Osteoblast (primary cell): ENCODE results near the gene MAST1. TPM values are rescaled to one million over a fixed set of nuclear protein-coding genes. Genes with fewer than 3 reads are reported as not detected.

ENCODE experiments used
- DNase-seq: peaks from one replicate; pipeline ENCODE4 v3.0.0; 2011; ENCODE audit warnings: low spot score, mixed read lengths; ENCODE audit not compliant: insufficient read length; ENCODE audit errors: missing footprints
- H2AFZ ChIP-seq: 2 replicates; pipeline ENCODE4 v1.6.0; 2011; ENCODE audit warnings: mild to moderate bottlenecking, low read length
- H3K27ac ChIP-seq: 2 replicates; pipeline ENCODE4 v1.5.1; 2011; ENCODE audit warnings: mild to moderate bottlenecking, low read depth, low read length, moderate library complexity
- H3K27me3 ChIP-seq: 2 replicates; pipeline ENCODE4 v1.6.0; 2012; ENCODE audit warnings: mild to moderate bottlenecking, control low read depth, inconsistent platforms, low read length, moderate library complexity; ENCODE audit not compliant: insufficient read depth
- H3K36me3 ChIP-seq: 2 replicates; pipeline ENCODE4 v1.5.1; 2011; ENCODE audit warnings: mild to moderate bottlenecking, low read length, control low read depth, moderate library complexity; ENCODE audit not compliant: insufficient read depth
- H3K4me1 ChIP-seq: 2 replicates; pipeline ENCODE4 v1.5.1; 2011; ENCODE audit warnings: mild to moderate bottlenecking, low read length, control low read depth, moderate library complexity; ENCODE audit not compliant: insufficient read depth
- H3K4me2 ChIP-seq: 2 replicates; pipeline ENCODE4 v1.6.0; 2011; ENCODE audit warnings: mild to moderate bottlenecking, low read length; ENCODE audit not compliant: insufficient read depth
- H3K4me3 ChIP-seq: fragments of 200-600 bp; sonication (generic); 3 replicates; pipeline ENCODE4 v1.5.1; 2012; ENCODE audit warnings: mild to moderate bottlenecking, low read length, inconsistent platforms; ENCODE audit not compliant: insufficient read depth
- H3K79me2 ChIP-seq: 2 replicates; pipeline ENCODE4 v1.6.0; 2012; ENCODE audit warnings: mild to moderate bottlenecking, low read length, control low read depth, inconsistent platforms; ENCODE audit not compliant: insufficient read depth
- H3K9me3 ChIP-seq: 2 replicates; pipeline ENCODE4 v1.5.1; 2011; ENCODE audit warnings: low read depth, low read length, control low read depth
- H4K20me1 ChIP-seq: 2 replicates; pipeline ENCODE4 v1.6.0; 2012; ENCODE audit warnings: mild to moderate bottlenecking, low read length, control low read depth; ENCODE audit not compliant: insufficient read depth
- CTCF ChIP-seq: IDR thresholded peaks from 2 replicates; pipeline ENCODE4 v1.5.1; 2011; ENCODE audit warnings: mild to moderate bottlenecking, low read depth, low read length, moderate library complexity; ENCODE audit errors: extremely low read depth
- total RNA-seq: library from RNA; depleted of rRNA; stranded (reverse); fragments of >200 nt; gene quantifications from 2 replicates; pipeline ENCODE4 v1.2.3, GENCODE V29; 2012

MAST1 gene
- total RNA-seq, 1 donor = 0.72 TPM

GRCh38 chr19:12871681-12872080, 33.4 kb downstream of the MAST1 start:
- no peaks in the 10 kb centered on the region for H3K4me1 ChIP-seq
- DNase-seq = no peak
- no peaks in the 10 kb centered on the region for H4K20me1 ChIP-seq
- no peak overlapping the region for H3K4me2 ChIP-seq
- TF ChIP-seq CTCF = no peak
- H3K79me2 ChIP-seq = no peaks in the 10 kb centered on the region
- H3K4me3 ChIP-seq = no peak overlapping the region
- no peak overlapping the region for H3K27ac ChIP-seq
- no peaks in the 10 kb centered on the region for H3K9me3 ChIP-seq
- H2AFZ ChIP-seq = no peak overlapping the region
- H3K27me3 ChIP-seq = no peaks in the 10 kb centered on the region
- H3K36me3 ChIP-seq = no peaks in the 10 kb centered on the region

GRCh38 chr19:12872255-12872654, 33.9 kb downstream of the MAST1 start:
- Histone ChIP-seq H3K27me3 (no peaks in the 10 kb centered on the region), H3K4me1 (no peaks in the 10 kb centered on the region), H4K20me1 (no peaks in the 10 kb centered on the region), H3K27ac (no peak overlapping the region), H3K79me2 (no peaks in the 10 kb centered on the region), H3K4me2 (no peak overlapping the region), H2AFZ (no peak overlapping the region), H3K9me3 (no peaks in the 10 kb centered on the region), H3K4me3 (no peak overlapping the region), H3K36me3 (no peaks in the 10 kb centered on the region)
- DNase-seq = peak; percentile 89
- TF ChIP-seq CTCF = no peak

- Histone ChIP-seq H3K27me3 (no peaks in the 10 kb centered on the region), H2AFZ (peak overlapping the region; percentile 56), H3K36me3 (peaks cover 6% of the 10 kb centered on the region), H3K4me3 (peak overlapping the region; percentile 33), H3K9me3 (no peaks in the 10 kb centered on the region), H3K4me1 (no peaks in the 10 kb centered on the region), H3K79me2 (no peaks in the 10 kb centered on the region), H4K20me1 (no peaks in the 10 kb centered on the region), H3K27ac (no peak overlapping the region), H3K4me2 (peak overlapping the region; percentile 68)
- no peak for TF ChIP-seq CTCF
- DNase-seq = peak; percentile 94
Measured at GRCh38 chr19:12872941-12873890, 34.9 kb downstream of the MAST1 start.
